Hepatocyte (in vitro differentiated cells): Measurements from ENCODE around the gene CCDC13. TPM values are rescaled to one million over a fixed set of nuclear protein-coding genes. Genes with fewer than 3 reads are reported as not detected.
A peak's percentile ranks its signal among the peaks of the same experiment; 100 is the strongest.

Experiments used
- DNase-seq: peaks from one replicate; pipeline ENCODE4 v3.0.0-alpha.2; 2016; ENCODE audit warnings: low spot score
- H2AFZ ChIP-seq: fragments of 200-600 bp; sonication (generic); 2 replicates; pipeline ENCODE4 v1.6.0; 2016; ENCODE audit warnings: antibody characterized with exemption, mild to moderate bottlenecking
- H3K27ac ChIP-seq: fragments of 200-600 bp; sonication (generic); 2 replicates; pipeline ENCODE4 v1.5.1; 2016; ENCODE audit warnings: mild to moderate bottlenecking
- H3K27me3 ChIP-seq: fragments of 200-600 bp; sonication (generic); 2 replicates; pipeline ENCODE4 v1.6.1; 2016
- H3K36me3 ChIP-seq: fragments of 200-600 bp; sonication (generic); replicated peaks from 2 replicates; pipeline ENCODE4 v1.5.1; 2016; ENCODE audit warnings: low read depth; ENCODE audit not compliant: insufficient read depth
- H3K4me1 ChIP-seq: fragments of 200-600 bp; sonication (generic); 2 replicates; pipeline ENCODE4 v1.5.1; 2016; ENCODE audit warnings: mild to moderate bottlenecking, moderate library complexity; ENCODE audit not compliant: insufficient read depth
- H3K4me2 ChIP-seq: fragments of 200-600 bp; sonication (generic); 2 replicates; pipeline ENCODE4 v1.6.0; 2016
- H3K4me3 ChIP-seq: fragments of 200-600 bp; sonication (generic); 2 replicates; pipeline ENCODE4 v1.5.1; 2016; ENCODE audit warnings: mild to moderate bottlenecking
- H3K79me2 ChIP-seq: fragments of 200-600 bp; sonication (generic); 2 replicates; pipeline ENCODE4 v1.6.0; 2017; ENCODE audit warnings: mild to moderate bottlenecking
- H3K9me2 ChIP-seq: fragments of 200-600 bp; sonication (generic); replicated peaks from 2 replicates; pipeline ENCODE4 v1.6.0; 2017; ENCODE audit warnings: mild to moderate bottlenecking; ENCODE audit not compliant: insufficient read depth
- H3K9me3 ChIP-seq: fragments of 200-600 bp; sonication (generic); 2 replicates; pipeline ENCODE4 v1.5.1; 2016; ENCODE audit warnings: low read depth, mild to moderate bottlenecking
- H4K20me1 ChIP-seq: fragments of 200-600 bp; sonication (generic); 2 replicates; pipeline ENCODE4 v1.6.0; 2016; ENCODE audit warnings: mild to moderate bottlenecking; ENCODE audit not compliant: insufficient read depth, poor library complexity, severe bottlenecking
- EZH2 ChIP-seq: fragments of 200-600 bp; sonication (generic); IDR thresholded peaks from 2 replicates; pipeline ENCODE4 v1.6.1; 2016; ENCODE audit warnings: antibody characterized with exemption, mild to moderate bottlenecking, borderline replicate concordance
- EZH2phosphoT487 ChIP-seq: fragments of 200-600 bp; sonication (generic); IDR thresholded peaks from one replicate; pipeline ENCODE4 v1.6.1; 2018; ENCODE audit warnings: antibody characterized with exemption, mild to moderate bottlenecking, low read depth, moderate library complexity; ENCODE audit not compliant: unreplicated experiment, severe bottlenecking
- WGBS: methylation state at CpG from one replicate; pipeline ENCODE4 v1.1.6; 2016; ENCODE audit warnings: low lambda C conversion rate; ENCODE audit errors: missing lambda C conversion rate; 5-methylcytosine and 5-hydroxymethylcytosine counted together
- polyA plus RNA-seq: library from polyadenylated mRNA; unstranded; fragments of >200 nt; fragmentation: Nextera tagmentation; extraction: Ambion mirVana; gene quantifications from 2 replicates; pipeline ENCODE4 v1.2.1, GENCODE V29; 2016
- total RNA-seq: library from RNA; depleted of rRNA; stranded (reverse); fragments of >200 nt; gene quantifications from 2 replicates; pipeline ENCODE4 v1.2.3, GENCODE V29; 2014
- TF ChIP-seq, protein P1 (sequence below): fragments of 200-600 bp; sonication (generic); IDR thresholded peaks from 2 replicates; pipeline ENCODE4 v1.5.1; 2016; ENCODE audit warnings: antibody characterized with exemption, mild to moderate bottlenecking; ENCODE audit not compliant: poor library complexity

Gene CCDC13
- total and polyA plus RNA-seq, 2 experiments from 2014 or later: 0.63 TPM; not detected in 1

DNA sequence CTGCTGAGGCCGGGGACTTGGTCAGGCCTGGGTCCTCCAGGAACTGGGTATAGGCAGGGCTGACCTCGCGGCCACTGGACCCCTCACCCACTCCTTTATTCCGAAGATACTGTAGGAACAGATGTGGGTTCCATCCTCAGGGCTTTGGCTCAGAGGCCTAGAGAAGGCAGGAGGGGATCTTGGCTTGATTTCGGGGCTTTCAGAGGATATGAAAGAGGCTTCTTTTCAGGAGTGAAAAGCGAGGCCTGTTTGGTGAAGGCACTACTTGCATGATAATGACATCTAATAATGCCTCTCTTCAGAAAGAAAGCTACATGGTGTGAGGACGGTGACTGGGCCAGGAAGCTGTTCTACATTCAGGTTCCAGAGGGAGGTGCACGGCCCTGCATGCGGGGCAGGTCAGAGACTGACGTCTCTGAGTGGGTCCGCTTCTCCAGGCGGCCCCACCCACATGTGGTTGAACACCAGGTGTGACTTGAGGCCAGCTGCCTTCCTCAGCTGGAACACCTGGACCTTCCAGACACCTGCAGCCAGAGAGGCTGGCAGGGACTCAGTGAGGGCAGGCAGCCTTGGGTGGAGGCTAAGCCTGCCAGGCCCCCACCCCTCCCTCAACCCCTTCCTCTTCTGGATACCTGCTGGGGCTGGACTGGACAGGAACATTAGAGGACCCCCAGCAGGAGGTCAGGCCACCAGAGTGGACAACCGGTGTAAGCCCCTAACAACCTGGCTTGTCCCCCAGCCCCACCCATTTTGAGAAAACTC lies 39.4 kb downstream of the CCDC13 start:
- Histone ChIP-seq H3K4me3 (no peak overlapping the region), H3K4me1 (no peaks in the 10 kb centered on the region), H3K27ac (no peak overlapping the region), H2AFZ (no peak overlapping the region), H3K4me2 (no peak overlapping the region), H3K9me2 (no peaks in the 10 kb centered on the region), H3K9me3 (no peaks in the 10 kb centered on the region), H4K20me1 (no peaks in the 10 kb centered on the region), H3K27me3 (no peaks in the 10 kb centered on the region), H3K79me2 (no peaks in the 10 kb centered on the region), H3K36me3 (no peaks in the 10 kb centered on the region)
- no peak for DNase-seq
- TF ChIP-seq EZH2: no peak
- TF ChIP-seq EZH2phosphoT487: no peak
- TF ChIP-seq, protein P1, sequence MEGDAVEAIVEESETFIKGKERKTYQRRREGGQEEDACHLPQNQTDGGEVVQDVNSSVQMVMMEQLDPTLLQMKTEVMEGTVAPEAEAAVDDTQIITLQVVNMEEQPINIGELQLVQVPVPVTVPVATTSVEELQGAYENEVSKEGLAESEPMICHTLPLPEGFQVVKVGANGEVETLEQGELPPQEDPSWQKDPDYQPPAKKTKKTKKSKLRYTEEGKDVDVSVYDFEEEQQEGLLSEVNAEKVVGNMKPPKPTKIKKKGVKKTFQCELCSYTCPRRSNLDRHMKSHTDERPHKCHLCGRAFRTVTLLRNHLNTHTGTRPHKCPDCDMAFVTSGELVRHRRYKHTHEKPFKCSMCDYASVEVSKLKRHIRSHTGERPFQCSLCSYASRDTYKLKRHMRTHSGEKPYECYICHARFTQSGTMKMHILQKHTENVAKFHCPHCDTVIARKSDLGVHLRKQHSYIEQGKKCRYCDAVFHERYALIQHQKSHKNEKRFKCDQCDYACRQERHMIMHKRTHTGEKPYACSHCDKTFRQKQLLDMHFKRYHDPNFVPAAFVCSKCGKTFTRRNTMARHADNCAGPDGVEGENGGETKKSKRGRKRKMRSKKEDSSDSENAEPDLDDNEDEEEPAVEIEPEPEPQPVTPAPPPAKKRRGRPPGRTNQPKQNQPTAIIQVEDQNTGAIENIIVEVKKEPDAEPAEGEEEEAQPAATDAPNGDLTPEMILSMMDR: no peak
- WGBS: 85% methylated on average over 13 of the region's 13 CpGs

DNA sequence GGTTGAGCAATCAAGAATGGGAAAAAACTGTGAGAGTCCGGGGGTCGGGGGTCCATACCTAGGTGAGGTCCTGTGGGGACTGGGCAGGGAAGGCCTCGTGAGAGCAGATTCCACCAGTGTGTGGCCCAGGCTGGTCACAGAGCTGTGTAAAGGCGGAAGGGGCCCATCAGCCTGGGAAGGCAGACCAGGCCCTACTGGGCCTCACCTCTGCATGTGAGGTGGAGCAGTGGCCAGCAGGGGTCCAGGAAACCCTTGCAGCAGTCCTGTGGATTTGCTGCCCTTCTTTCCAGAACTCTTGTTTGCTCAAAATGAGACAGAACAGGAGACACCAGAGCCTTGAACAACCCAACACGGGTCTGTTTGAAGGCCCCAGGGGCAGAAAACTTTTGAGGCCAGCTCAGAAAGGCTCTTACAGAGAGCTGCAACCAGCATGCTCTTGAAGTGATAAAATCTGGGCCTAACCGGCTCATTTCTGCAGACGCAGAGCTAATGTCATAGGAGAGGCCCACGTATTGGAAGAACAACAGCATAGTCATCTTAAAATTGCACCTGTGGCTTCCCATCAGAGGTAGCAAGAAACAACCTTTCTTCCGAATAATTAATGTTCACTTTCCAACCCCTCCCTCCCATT lies 40.1 kb downstream of the CCDC13 start:
- no peaks in the 10 kb centered on the region for H3K9me3 ChIP-seq
- no peaks in the 10 kb centered on the region for H3K27me3 ChIP-seq
- H4K20me1 ChIP-seq: no peaks in the 10 kb centered on the region
- no peaks in the 10 kb centered on the region for H3K4me1 ChIP-seq
- H3K4me2 ChIP-seq: no peak overlapping the region
- no peak overlapping the region for H3K4me3 ChIP-seq
- DNase-seq: no peak
- H3K79me2 ChIP-seq: no peaks in the 10 kb centered on the region
- H3K9me2 ChIP-seq: no peaks in the 10 kb centered on the region
- TF ChIP-seq, protein P1: peak; percentile 8
- TF ChIP-seq EZH2phosphoT487 (no peak), EZH2 (no peak)
- no peak overlapping the region for H3K27ac ChIP-seq
- H2AFZ ChIP-seq: no peak overlapping the region
- no peaks in the 10 kb centered on the region for H3K36me3 ChIP-seq
- 81% methylated on average over 9 of the region's 9 CpGs for WGBS

DNA sequence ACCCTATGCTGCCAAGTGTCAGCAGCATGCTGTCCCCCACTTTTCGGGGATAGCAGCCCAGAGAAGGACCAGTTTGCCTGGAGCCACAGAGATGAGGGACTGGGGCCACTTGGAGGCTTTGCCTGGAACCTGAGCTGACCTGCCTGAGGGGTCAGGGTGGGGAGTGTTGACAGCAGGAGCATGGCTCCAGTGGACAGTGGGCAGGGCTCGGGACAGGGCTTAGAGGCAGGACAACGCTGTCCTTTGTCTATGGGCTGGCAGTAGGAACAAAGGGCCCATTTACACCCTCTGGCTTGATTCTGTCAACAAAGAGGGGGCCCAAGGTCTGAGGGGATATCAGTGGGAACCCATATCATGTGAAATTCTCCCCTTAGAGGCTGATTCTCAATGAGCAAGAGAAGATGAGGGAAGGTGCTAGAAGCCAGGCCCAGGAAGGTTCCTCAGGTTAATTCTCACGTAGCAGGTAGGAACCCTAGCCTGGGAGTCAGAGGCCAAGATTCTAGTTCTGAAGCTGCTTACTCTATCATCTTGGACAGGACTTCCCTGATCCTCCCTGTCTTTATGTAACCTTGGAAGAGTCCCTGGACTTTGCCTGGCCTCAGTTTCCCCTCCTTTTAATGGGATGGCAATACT lies 40.7 kb downstream of the CCDC13 start:
- H3K4me1 ChIP-seq: no peaks in the 10 kb centered on the region
- no peaks in the 10 kb centered on the region for H4K20me1 ChIP-seq
- WGBS: 82% methylated on average over 4 of the region's 4 CpGs
- no peaks in the 10 kb centered on the region for H3K36me3 ChIP-seq
- H3K9me2 ChIP-seq: no peaks in the 10 kb centered on the region
- no peaks in the 10 kb centered on the region for H3K79me2 ChIP-seq
- H3K4me3 ChIP-seq: no peak overlapping the region
- no peaks in the 10 kb centered on the region for H3K9me3 ChIP-seq
- TF ChIP-seq EZH2phosphoT487: no peak
- H3K4me2 ChIP-seq: no peak overlapping the region
- no peak for DNase-seq
- H3K27ac ChIP-seq: no peak overlapping the region
- no peaks in the 10 kb centered on the region for H3K27me3 ChIP-seq
- H2AFZ ChIP-seq: no peak overlapping the region
